Measurements from ENCODE around the gene SLC25A44. TPM values are rescaled to one million over a fixed set of nuclear protein-coding genes. Genes with fewer than 3 reads are reported as not detected.

Gene SLC25A44
- total and polyA plus RNA-seq, 2 donors (not counting 1 experiment from before 2014, with no cell fraction given): 14.9 to 27.2 TPM

DNA sequence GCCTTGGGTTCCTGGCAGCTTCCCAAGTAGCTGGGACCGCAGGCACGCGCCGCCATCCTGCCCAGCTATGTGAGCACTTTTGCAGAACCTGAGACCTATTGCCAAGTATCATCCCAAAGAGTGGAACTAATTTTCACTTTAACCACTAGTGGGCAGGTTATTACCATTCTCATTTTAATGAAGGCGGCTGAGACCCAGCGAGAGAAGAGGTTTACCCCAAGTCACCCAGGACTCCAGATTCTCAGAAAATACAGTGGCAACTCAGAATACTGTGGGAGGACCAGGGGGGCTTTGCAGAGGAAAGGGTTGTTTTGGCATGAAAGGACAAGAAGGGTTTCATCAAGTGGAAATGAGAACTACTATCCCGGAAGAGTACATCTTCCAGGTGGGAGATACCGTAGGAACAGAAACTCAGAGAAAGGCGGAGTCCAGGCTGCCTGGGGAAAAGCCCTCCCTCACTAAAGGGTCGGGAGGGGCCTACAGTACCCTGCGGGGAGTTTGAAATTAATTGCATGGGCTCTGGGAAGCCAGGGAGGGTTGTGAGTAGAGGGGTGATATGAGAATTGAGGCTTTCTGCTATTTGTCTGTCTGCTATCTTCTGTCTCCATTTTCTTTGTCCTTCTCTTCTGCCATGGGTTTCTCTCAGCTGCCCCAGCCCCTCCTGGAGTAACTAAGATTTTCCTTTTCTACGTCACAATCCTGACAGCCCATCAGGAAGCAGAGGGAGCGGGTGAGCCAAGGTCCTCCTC, 47.7 kb upstream of the SLC25A44 start:
- H3K4me3 ChIP-seq (ENCODE audit: control extremely low read depth in 1 of 5, extremely low read depth in 1 of 5, insufficient read depth in 1 of 5, low read depth in 2 of 5, low read length in 4 of 5): peak overlapping the region in 1 of 5 experiments; percentile 15
- H4K20me1 ChIP-seq (ENCODE audit: control insufficient read depth, insufficient read depth, low read length, poor library complexity, severe bottlenecking): no peaks in the 10 kb centered on the region
- peak overlapping the region; percentile 40 for H3K9ac ChIP-seq (ENCODE audit: low read length)
- ChIA-PET POLR2A (interaction anchor here (0.6 to 1.0 kb wide), 4 partner anchors 67 to 79 kb away, joined by 3 to 7 read pairs (median 4); partner anchors contain the start of gene PMF1), CTCF (interaction anchor here (0.6 to 14.3 kb wide), 21 partner anchors 8 to 173 kb away, joined by 3 to 381 read pairs (median 4); partner anchors contain the start of genes PAQR6, PMF1 and SMG5)
- DNase-seq (peak; percentile 83), ATAC-seq (ENCODE audit: low read depth) (peak; percentile 66)
- Mint-ChIP-seq H3K27ac (peak overlapping the region; percentile 42), H3K4me3 (peak overlapping the region; percentile 62), H3K4me1 (peaks cover 48% of the 10 kb centered on the region), H3K27me3 (peaks cover 8% of the 10 kb centered on the region), H3K9me3 (ENCODE audit: insufficient read depth) (no peaks in the 10 kb centered on the region)
- peak overlapping the region; percentile 47 for H2AFZ ChIP-seq (ENCODE audit: insufficient read depth, low read depth, low read length, poor library complexity, severe bottlenecking)
- no peak overlapping the region for H3K27ac ChIP-seq (ENCODE audit: low read length in 2 of 2)
- no peaks in the 10 kb centered on the region for H3K9me3 ChIP-seq (ENCODE audit: control extremely low read depth in 1 of 3, control insufficient read depth in 2 of 3, insufficient read depth in 1 of 3, low read length in 2 of 3)
- intact Hi-C loops (cut with micrococcal nuclease): loop anchor here (1.0 to 10.0 kb wide), 5 partner anchors 11 to 169 kb away; partner anchors contain the start of genes PMF1 and SLC25A44
- H3K4me1 ChIP-seq (ENCODE audit: control insufficient read depth in 2 of 2, insufficient read depth in 2 of 2, low read length in 2 of 2): peaks cover 50 to 54% of the 10 kb centered on the region in 2 donors
- H3K36me3 ChIP-seq (replicated peaks in 1 of 2; ENCODE audit: control extremely low read depth in 1 of 2, control insufficient read depth in 1 of 2, extremely low read depth in 1 of 2, insufficient read depth in 2 of 2, low read length in 1 of 2): no peaks in the 10 kb centered on the region
- peaks cover 0 to 10% (median 5%) of the 10 kb centered on the region in 4 experiments for H3K27me3 ChIP-seq (replicated peaks in 1 of 4; ENCODE audit: control extremely low read depth in 1 of 4, control insufficient read depth in 3 of 4, insufficient read depth in 4 of 4, low read length in 3 of 4)
- H3K4me2 ChIP-seq (replicated peaks; ENCODE audit: low read depth, low read length, poor library complexity, severe bottlenecking): peak overlapping the region; percentile 66
- 33% methylated on average over 9 of the region's 13 CpGs for WGBS (ENCODE audit: insufficient coverage)
- TF ChIP-seq CTCF (IDR thresholded peaks at IDR 0.05): peak; percentile 75
- TF ChIP-seq EZH2 (IDR thresholded peaks at IDR 0.05; ENCODE audit: borderline replicate concordance, insufficient read depth, low read depth, low read length, poor library complexity, severe bottlenecking): no peak
- no peaks in the 10 kb centered on the region for H3K79me2 ChIP-seq (ENCODE audit: control insufficient read depth, insufficient read depth, low read length)
